A549 (cell line): ENCODE measurements around the gene LTA4H. TPM values are rescaled to one million over a fixed set of nuclear protein-coding genes. Genes with fewer than 3 reads are reported as not detected.

Source experiments
- ATAC-seq, 2 experiments: fragments of 200-7000 bp in 1 of 2; fragments of >200 bp in 1 of 2; cut with Nextera tagmentation in 1 of 2; cut with Tn5 transposase in 1 of 2; 3 replicates each; pipeline versions ENCODE4 v1.8.0 to v1.9.1; 2018 to 2020; ENCODE audit warnings: mild to moderate bottlenecking in 1 of 2, moderate library complexity in 1 of 2
- CTCF ChIA-PET: fragments of 300-600 bp; sonication (Branson Sonifier 250); formaldehyde crosslinking; extraction: SDS; loops from one replicate; lab custom pipeline; 2021; ENCODE audit warnings: antibody characterized with exemption, inconsistent platforms; lab: Yijun Ruan, JAX
- POLR2A ChIA-PET: fragments of 350-600 bp; formaldehyde crosslinking; extraction: SDS; loops from one replicate; lab custom pipeline; 2021; ENCODE audit warnings: antibody characterized with exemption, inconsistent platforms; lab: Yijun Ruan, JAX
- DNase-seq, 2 experiments: peaks; one replicate each; pipeline versions ENCODE4 v3.0.0 to v3.0.0-alpha.2; 2011 to 2016; ENCODE audit warnings: low read depth in 1 of 2, low spot score in 1 of 2
- FAIRE-seq: peaks from 2 replicates; lab custom pipeline; 2011; peaks lifted over from hg19 to GRCh38; lab: Jason Lieb, UNC
- H3K27ac ChIP-seq, 2 experiments: fragments of >200 bp; sonication (Bioruptor Twin); formaldehyde crosslinking; 3 replicates each; pipeline ENCODE4 v1.5.1; 2016 to 2017
- H3K4me1 ChIP-seq: fragments of >200 bp; sonication (Bioruptor Twin); formaldehyde crosslinking; 3 replicates; pipeline ENCODE4 v1.6.1; 2016
- H3K4me2 ChIP-seq: fragments of >200 bp; sonication (Bioruptor Twin); formaldehyde crosslinking; 3 replicates; pipeline ENCODE4 v1.6.1; 2016
- H3K4me3 ChIP-seq: fragments of >200 bp; sonication (Bioruptor Twin); formaldehyde crosslinking; 3 replicates; pipeline ENCODE4 v1.5.1; 2016
- H3K9me3 ChIP-seq: fragments of >200 bp; sonication (Bioruptor Twin); formaldehyde crosslinking; 3 replicates; pipeline ENCODE4 v1.6.1; 2016
- CBX2 ChIP-seq: fragments of 200-600 bp; sonication (generic); IDR thresholded peaks from 2 replicates; pipeline ENCODE4 v1.6.1; 2016; ENCODE audit warnings: low read depth, mild to moderate bottlenecking, borderline replicate concordance
- CBX8 ChIP-seq: fragments of 200-600 bp; sonication (generic); IDR thresholded peaks from 2 replicates; pipeline ENCODE4 v1.6.1; 2016
- CEBPB ChIP-seq, 2 experiments: fragments of >200 bp in 1 of 2; sonication (Bioruptor Twin) in 1 of 2; formaldehyde crosslinking in 1 of 2; IDR thresholded peaks; 2 replicates each; pipeline ENCODE4 v1.6.1; 2012 to 2016
- CTCF ChIP-seq: fragments of >200 bp; sonication (Bioruptor Twin); formaldehyde crosslinking; IDR thresholded peaks from 3 replicates; pipeline ENCODE4 v1.5.1; 2016
- EHF ChIP-seq: fragments of 250-450 bp; sonication (Bioruptor Pico); IDR thresholded peaks from 2 replicates; pipeline ENCODE4 v1.5.0; 2020; ENCODE audit warnings: mild to moderate bottlenecking
- FOSB ChIP-seq: fragments of 250-450 bp; sonication (Bioruptor Pico); IDR thresholded peaks from 2 replicates; pipeline ENCODE4 v1.5.0; 2020; ENCODE audit warnings: mild to moderate bottlenecking, moderate library complexity
- GATA3 ChIP-seq: IDR thresholded peaks from 2 replicates; pipeline ENCODE4 v1.6.1; 2012; ENCODE audit warnings: borderline replicate concordance
- HDAC2 ChIP-seq: fragments of 200-600 bp; sonication (generic); IDR thresholded peaks from 2 replicates; pipeline ENCODE4 v1.6.1; 2016
- HEYL ChIP-seq: fragments of 250-450 bp; sonication (Bioruptor Pico); IDR thresholded peaks from 2 replicates; pipeline ENCODE4 v1.8.0; 2021; ENCODE audit warnings: mild to moderate bottlenecking, moderate library complexity
- HOXA7 ChIP-seq: fragments of 250-450 bp; sonication (Bioruptor Pico); IDR thresholded peaks from 2 replicates; pipeline ENCODE4 v1.5.0; 2020; ENCODE audit warnings: mild to moderate bottlenecking, moderate library complexity
- JUN ChIP-seq, 2 experiments: fragments of >200 bp; sonication (Bioruptor Twin); formaldehyde crosslinking; IDR thresholded peaks; 2 replicates in 1 of 2; 3 replicates in 1 of 2; pipeline ENCODE4 v1.6.1; 2016 to 2017
- JUNB ChIP-seq: fragments of >200 bp; sonication (Bioruptor Twin); formaldehyde crosslinking; IDR thresholded peaks from 2 replicates; pipeline ENCODE4 v1.6.1; 2016
- MAFK ChIP-seq: fragments of 450-650 bp; IDR thresholded peaks from 2 replicates; pipeline ENCODE4 v1.6.1; 2014; ENCODE audit not compliant: partially characterized antibody
- MAX ChIP-seq: IDR thresholded peaks from 2 replicates; pipeline ENCODE4 v1.6.1; 2012
- NR3C1 ChIP-seq: fragments of >200 bp; sonication (Bioruptor Twin); formaldehyde crosslinking; IDR thresholded peaks from 3 replicates; pipeline ENCODE4 v1.6.1; 2017
- PBX3 ChIP-seq: IDR thresholded peaks from 2 replicates; pipeline ENCODE4 v1.6.1; 2012
- PHF8 ChIP-seq: fragments of 200-600 bp; sonication (generic); IDR thresholded peaks from 2 replicates; pipeline ENCODE4 v1.6.1; 2016; ENCODE audit warnings: low read depth, mild to moderate bottlenecking, antibody characterized with exemption, moderate library complexity, borderline replicate concordance
- RAD21 ChIP-seq, 2 experiments: fragments of >200 bp in 1 of 2; sonication (Bioruptor Twin) in 1 of 2; formaldehyde crosslinking in 1 of 2; IDR thresholded peaks in 1 of 2; conservative IDR thresholded peaks in 1 of 2; 2 replicates in 1 of 2; 3 replicates in 1 of 2; pipeline ENCODE4 v1.6.1; 2012 to 2018; ENCODE audit warnings: inconsistent platforms in 1 of 2
- RARB ChIP-seq: fragments of 250-450 bp; sonication (Bioruptor Pico); IDR thresholded peaks from 2 replicates; pipeline ENCODE4 v1.8.0; 2021; ENCODE audit warnings: mild to moderate bottlenecking, moderate library complexity
- RNF2 ChIP-seq: fragments of 200-600 bp; sonication (generic); IDR thresholded peaks from 2 replicates; pipeline ENCODE4 v1.6.1; 2016; ENCODE audit warnings: low read depth, mild to moderate bottlenecking, antibody characterized with exemption, moderate library complexity, borderline replicate concordance
- SMC3 ChIP-seq: fragments of >200 bp; sonication (Bioruptor Twin); formaldehyde crosslinking; IDR thresholded peaks from 3 replicates; pipeline ENCODE4 v1.6.1; 2018; ENCODE audit warnings: inconsistent platforms
- SREBF2 ChIP-seq: fragments of 450-650 bp; IDR thresholded peaks from 2 replicates; pipeline ENCODE4 v1.6.1; 2014; ENCODE audit warnings: mild to moderate bottlenecking, moderate library complexity
- TFCP2L1 ChIP-seq: fragments of 250-450 bp; sonication (Bioruptor Pico); IDR thresholded peaks from 2 replicates; pipeline ENCODE4 v1.5.0; 2021; ENCODE audit warnings: mild to moderate bottlenecking
- ZFP36 ChIP-seq: fragments of 450-650 bp; IDR thresholded peaks from 2 replicates; pipeline ENCODE4 v1.6.1; 2014; ENCODE audit warnings: borderline replicate concordance; ENCODE audit not compliant: partially characterized antibody
- WGBS: methylation state at CpG from one replicate; pipeline ENCODE4 v1.1.6; 2017; ENCODE audit errors: missing lambda C conversion rate; 5-methylcytosine and 5-hydroxymethylcytosine counted together
- polyA plus RNA-seq, 4 experiments: library from polyadenylated mRNA; depleted of rRNA in 3 of 4; stranded (reverse); fragments of >200 nt; fragmentation: RNase III in 1 of 4; extraction: RNeasy Plus Mini Kit Qiagen cat#74134 plus additional on column Dnase treatment in 1 of 4; gene quantifications; 2 replicates in 3 of 4; 3 replicates in 1 of 4; pipeline ENCODE4 v1.2.3, GENCODE V29; 2011 to 2017

Gene LTA4H
- polyA plus RNA-seq, 2 of the 4 experiments (the other 2 are of a cell fraction) = 126 to 174 TPM

- TF ChIP-seq EHF (CRISPR knock-in tag) (no peak), JUNB (no peak), TFCP2L1 (CRISPR knock-in tag) (no peak), CTCF (peak; percentile 87), HEYL (CRISPR knock-in tag) (no peak), RAD21 (conservative IDR thresholded peaks at IDR 0.05 in 1 of 2, IDR thresholded peaks at IDR 0.05 in 1 of 2) (peak; percentile 97 to 99), MAX (0 out of 2 replicates have a peak, but pooled peaks have one; percentile 46), GATA3 (no peak), SMC3 (peak; percentile 97), FOSB (no peak), JUN (IDR thresholded peaks at IDR 0.05) (no peak), SREBF2 (no peak), RNF2 (no peak)
- no peak overlapping the region for H3K4me2 ChIP-seq
- no peak overlapping the region for H3K4me3 ChIP-seq
- peak overlapping the region in 1 of 2 experiments; percentile 8; a peak in 1 of 6 replicates for H3K27ac ChIP-seq
- H3K4me1 ChIP-seq = no peaks in the 10 kb centered on the region
- 22% methylated on average over 4 of the region's 4 CpGs for WGBS
- H3K9me3 ChIP-seq = no peaks in the 10 kb centered on the region
- POLR2A ChIA-PET = no interaction called here
- peak; percentile 86 for FAIRE-seq
- peak; percentile 77 to 87 for DNase-seq
- CTCF ChIA-PET = interaction anchor here (0.6 to 8.8 kb wide), 28 partner anchors 8 to 458 kb away, joined by 3 to 194 read pairs (median 4); partner anchors contain the start of gene CDK17
- peak; percentile 92 to 97 for ATAC-seq
Observed at GRCh38 chr12:96061864-96062453, 26.6 kb upstream of the LTA4H start.

GRCh38 chr12:96061323-96061722 lies 25.9 kb upstream of the LTA4H start:
- CTCF ChIA-PET = interaction anchor here (0.6 to 8.8 kb wide), 32 partner anchors 8 to 459 kb away, joined by 3 to 194 read pairs (median 4); partner anchors contain the start of gene CDK17
- Histone ChIP-seq H3K4me1 (no peaks in the 10 kb centered on the region), H3K27ac (no peak overlapping the region), H3K9me3 (no peaks in the 10 kb centered on the region), H3K4me3 (no peak overlapping the region), H3K4me2 (no peak overlapping the region)
- POLR2A ChIA-PET = no interaction called here
- ATAC-seq (no peak), DNase-seq (no peak), FAIRE-seq (no peak)
- TF ChIP-seq PHF8 (no peak), ZFP36 (no peak), CEBPB (IDR thresholded peaks at IDR 0.05) (no peak), NR3C1 (no peak)
- WGBS = 89% methylated on average over 3 of the region's 3 CpGs

GRCh38 chr12:96060041-96060440 lies 24.7 kb upstream of the LTA4H start:
- H3K27ac ChIP-seq = no peak overlapping the region
- TF ChIP-seq CBX8 = no peak
- TF ChIP-seq PBX3 = no peak
- no peak for TF ChIP-seq CBX2
- TF ChIP-seq MAFK = no peak
- no peak for TF ChIP-seq HOXA7
- TF ChIP-seq HDAC2 = no peak
- no peak for TF ChIP-seq RARB (CRISPR knock-in tag)
- no peak for TF ChIP-seq TFCP2L1 (CRISPR knock-in tag)
- no peak for TF ChIP-seq JUNB
- ATAC-seq = no peak
- FAIRE-seq = no peak
- H3K4me1 ChIP-seq = no peaks in the 10 kb centered on the region
- ChIA-PET POLR2A (no interaction called here), CTCF (interaction anchor here (0.6 to 8.8 kb wide), 9 partner anchors 63 to 460 kb away, joined by 3 to 194 read pairs (median 3); partner anchors contain the start of gene CFAP54)
- no peak overlapping the region for H3K4me3 ChIP-seq
- H3K4me2 ChIP-seq = no peak overlapping the region
- no peaks in the 10 kb centered on the region for H3K9me3 ChIP-seq
- WGBS = 72% methylated on average over 7 of the region's 7 CpGs
- no peak for DNase-seq
